MM.1S (cell line): ENCODE results near the gene TIMMDC1.

ENCODE experiments used
- DNase-seq: peaks from one replicate; pipeline ENCODE4 v3.0.0-alpha.2; 2015
- H2AFZ ChIP-seq: fragments of 300-600 bp; sonication (generic); 2 replicates; pipeline ENCODE4 v1.6.0; 2016; ENCODE audit warnings: antibody characterized with exemption, low read length
- H3F3A ChIP-seq: fragments of 300-600 bp; sonication (generic); 2 replicates; pipeline ENCODE4 v1.6.1; 2016; ENCODE audit warnings: mild to moderate bottlenecking, antibody characterized with exemption, low read length, moderate library complexity, mixed read lengths; ENCODE audit not compliant: insufficient read depth
- H3K27ac ChIP-seq: fragments of 300-600 bp; sonication (generic); 2 replicates; pipeline ENCODE4 v1.5.1; 2016; ENCODE audit warnings: mild to moderate bottlenecking, low read length
- H3K27me3 ChIP-seq: fragments of 300-600 bp; sonication (generic); replicated peaks from 2 replicates; pipeline ENCODE4 v1.6.0; 2016; ENCODE audit warnings: low read length; ENCODE audit not compliant: insufficient read depth
- H3K36me3 ChIP-seq: fragments of 300-600 bp; sonication (generic); replicated peaks from 2 replicates; pipeline ENCODE4 v1.6.1; 2016; ENCODE audit warnings: mild to moderate bottlenecking, low read length, mixed read lengths; ENCODE audit not compliant: insufficient read depth
- H3K4me1 ChIP-seq: fragments of 300-600 bp; sonication (generic); 2 replicates; pipeline ENCODE4 v1.6.1; 2016; ENCODE audit warnings: low read length, mixed read lengths
- H3K4me2 ChIP-seq: fragments of 300-600 bp; sonication (generic); 2 replicates; pipeline ENCODE4 v1.6.0; 2016; ENCODE audit warnings: low read depth, low read length
- H3K4me3 ChIP-seq: fragments of 300-600 bp; sonication (generic); 2 replicates; pipeline ENCODE4 v1.5.1; 2016; ENCODE audit warnings: low read length, mixed read lengths
- H3K79me2 ChIP-seq: fragments of 300-600 bp; sonication (generic); 2 replicates; pipeline ENCODE4 v1.6.1; 2016; ENCODE audit warnings: mixed run types, low read length, mixed read lengths
- H3K9ac ChIP-seq: fragments of 300-600 bp; sonication (generic); 2 replicates; pipeline ENCODE4 v1.6.1; 2016; ENCODE audit warnings: low read length, mixed read lengths
- H3K9me2 ChIP-seq: fragments of 300-600 bp; sonication (generic); replicated peaks from 2 replicates; pipeline ENCODE4 v1.6.1; 2016; ENCODE audit warnings: mild to moderate bottlenecking, low read length, mixed read lengths; ENCODE audit not compliant: insufficient read depth
- H3K9me3 ChIP-seq: fragments of 300-600 bp; sonication (generic); replicated peaks from 2 replicates; pipeline ENCODE4 v1.6.1; 2016; ENCODE audit warnings: mild to moderate bottlenecking, low read length, mixed read lengths; ENCODE audit not compliant: insufficient read depth
- H4K20me1 ChIP-seq: fragments of 300-600 bp; sonication (generic); 2 replicates; pipeline ENCODE4 v1.6.1; 2016; ENCODE audit warnings: mild to moderate bottlenecking, low read length, moderate library complexity, mixed read lengths; ENCODE audit not compliant: insufficient read depth
- CTCF ChIP-seq: fragments of 300-600 bp; sonication (generic); IDR thresholded peaks from 2 replicates; pipeline ENCODE4 v1.5.1; 2016; ENCODE audit warnings: antibody characterized with exemption, low read length, mixed read lengths
- EZH2 ChIP-seq: fragments of 300-600 bp; sonication (generic); optimal IDR thresholded peaks from 2 replicates; pipeline ENCODE3; 2017; ENCODE audit warnings: low read depth, mild to moderate bottlenecking, antibody characterized with exemption, low read length, mixed read lengths
- EZH2phosphoT487 ChIP-seq: fragments of 300-600 bp; sonication (generic); IDR thresholded peaks from 2 replicates; pipeline ENCODE4 v1.6.1; 2018; ENCODE audit warnings: antibody characterized with exemption, low read length

Gene TIMMDC1

GRCh38 chr3:119524931-119525662, 26.8 kb downstream of the TIMMDC1 start:
- H3K9ac ChIP-seq: no peak overlapping the region
- no peak overlapping the region for H3K4me2 ChIP-seq
- DNase-seq: no peak

GRCh38 chr3:119527714-119528113, 29.4 kb downstream of the TIMMDC1 start:
- Histone ChIP-seq H3K9me2 (no peaks in the 10 kb centered on the region), H2AFZ (no peak overlapping the region), H3K36me3 (no peaks in the 10 kb centered on the region), H3K9me3 (no peaks in the 10 kb centered on the region), H3K4me2 (no peak overlapping the region), H3K4me3 (no peak overlapping the region), H3K27ac (no peak overlapping the region), H3K4me1 (peaks cover 4% of the 10 kb centered on the region; the same call in 1 of the 2 replicates), H4K20me1 (no peaks in the 10 kb centered on the region), H3K27me3 (no peaks in the 10 kb centered on the region), H3K9ac (no peak overlapping the region), H3F3A (no peaks in the 10 kb centered on the region; the same call in 1 of the 2 replicates), H3K79me2 (no peaks in the 10 kb centered on the region)
- DNase-seq: no peak
- TF ChIP-seq CTCF: no peak
- TF ChIP-seq EZH2phosphoT487: no peak
- no peak for TF ChIP-seq EZH2

More at GRCh38 chr3:119524931-119525662, 26.8 kb downstream of the TIMMDC1 start:
- H3K4me3 ChIP-seq: no peak overlapping the region
- no peaks in the 10 kb centered on the region for H4K20me1 ChIP-seq
- H3K27me3 ChIP-seq: no peaks in the 10 kb centered on the region
- H3K4me1 ChIP-seq: peaks cover 4% of the 10 kb centered on the region; the same call in 1 of the 2 replicates
- TF ChIP-seq CTCF: peak; percentile 11; the same call in 1 of the 2 replicates
- no peak for TF ChIP-seq EZH2phosphoT487
- no peak overlapping the region for H2AFZ ChIP-seq
- no peaks in the 10 kb centered on the region for H3K9me2 ChIP-seq
- no peaks in the 10 kb centered on the region for H3K9me3 ChIP-seq
- H3K27ac ChIP-seq: no peak overlapping the region
- H3K79me2 ChIP-seq: no peaks in the 10 kb centered on the region
- no peaks in the 10 kb centered on the region; the same call in 1 of the 2 replicates for H3F3A ChIP-seq
- 0 out of 2 replicates have a peak, but pooled peaks cover 3% of the 10 kb centered on the region for H3K36me3 ChIP-seq

- no peaks in the 10 kb centered on the region for H3K79me2 ChIP-seq
- H3K9me2 ChIP-seq: no peaks in the 10 kb centered on the region
- H3K27ac ChIP-seq: no peak overlapping the region
- H3F3A ChIP-seq: no peaks in the 10 kb centered on the region
- no peak overlapping the region for H3K9ac ChIP-seq
- no peak overlapping the region for H3K4me3 ChIP-seq
- no peak for DNase-seq
- no peaks in the 10 kb centered on the region for H3K36me3 ChIP-seq
- no peak overlapping the region for H3K4me2 ChIP-seq
- no peaks in the 10 kb centered on the region for H3K9me3 ChIP-seq
- no peaks in the 10 kb centered on the region for H3K4me1 ChIP-seq
- no peaks in the 10 kb centered on the region for H4K20me1 ChIP-seq
- H2AFZ ChIP-seq: no peak overlapping the region
- H3K27me3 ChIP-seq: no peaks in the 10 kb centered on the region
- TF ChIP-seq EZH2phosphoT487 (no peak), CTCF (no peak), EZH2 (no peak)
These were observed 31.5 kb downstream of the TIMMDC1 start for GRCh38 chr3:119529883-119530282.
